HepG2 (cell line): ENCODE measurements around the gene MYBPC2. TPM values are rescaled to one million over a fixed set of nuclear protein-coding genes. Genes with fewer than 3 reads are reported as not detected.

ENCODE experiments used
- CREM ChIP-seq, 2 experiments: sonication (generic) in 1 of 2; formaldehyde crosslinking in 1 of 2; IDR thresholded peaks; 2 replicates each; pipeline versions ENCODE4 v1.4.0 to v1.6.1; 2016 to 2020; ENCODE audit warnings: antibody characterized with exemption in 1 of 2, mild to moderate bottlenecking in 1 of 2, missing genetic modification reagents in 1 of 2
- IRF2 ChIP-seq: IDR thresholded peaks from 2 replicates; pipeline ENCODE4 v1.6.1; 2018; ENCODE audit warnings: missing genetic modification reagents, missing compliant biosample characterization
- KAT8 ChIP-seq: IDR thresholded peaks from 2 replicates; pipeline ENCODE4 v1.6.1; 2016; ENCODE audit warnings: missing genetic modification reagents, missing compliant biosample characterization
- KDM5B ChIP-seq: sonication (generic); formaldehyde crosslinking; IDR thresholded peaks from 2 replicates; pipeline ENCODE4 v1.4.0; 2020; ENCODE audit warnings: missing genetic modification reagents, mild to moderate bottlenecking, borderline replicate concordance
- KMT2B ChIP-seq: IDR thresholded peaks from 2 replicates; pipeline ENCODE4 v1.6.1; 2016; ENCODE audit warnings: missing genetic modification reagents, missing compliant biosample characterization
- NBN ChIP-seq: fragments of 450-650 bp; conservative IDR thresholded peaks from 2 replicates; pipeline ENCODE4 v1.6.1; 2017
- PAF1 ChIP-seq: IDR thresholded peaks from 2 replicates; pipeline ENCODE4 v1.6.1; 2016; ENCODE audit warnings: missing genetic modification reagents, missing compliant biosample characterization
- POLR2A ChIP-seq, 2 experiments: IDR thresholded peaks; 2 replicates each; pipeline ENCODE4 v1.6.1; 2011; ENCODE audit warnings: low read depth in 2 of 2, low read length in 2 of 2, mild to moderate bottlenecking in 1 of 2, moderate library complexity in 1 of 2; ENCODE audit not compliant: insufficient read depth in 1 of 2
- REPIN1 ChIP-seq: sonication (generic); formaldehyde crosslinking; IDR thresholded peaks from 2 replicates; pipeline ENCODE4 v1.8.0; 2022; ENCODE audit warnings: missing genetic modification reagents, low read depth, mild to moderate bottlenecking, borderline replicate concordance
- SUZ12 ChIP-seq: fragments of 150-350 bp; IDR thresholded peaks from 2 replicates; pipeline ENCODE4 v1.6.1; 2014; ENCODE audit warnings: low read depth, low read length
- TCF12 ChIP-seq, 2 experiments: fragments of 450-650 bp in 1 of 2; sonication (generic) in 1 of 2; formaldehyde crosslinking in 1 of 2; IDR thresholded peaks; 2 replicates each; pipeline versions ENCODE4 v1.6.1 to v1.8.0; 2017 to 2022; ENCODE audit warnings: antibody characterized with exemption in 1 of 2, mild to moderate bottlenecking in 1 of 2, missing genetic modification reagents in 1 of 2, moderate library complexity in 1 of 2
- TFAP4 ChIP-seq: sonication (generic); IDR thresholded peaks from 2 replicates; pipeline ENCODE4 v1.6.1; 2016; ENCODE audit warnings: low read depth, borderline replicate concordance
- ZFP62 ChIP-seq: sonication (generic); formaldehyde crosslinking; IDR thresholded peaks from 2 replicates; pipeline ENCODE4 v1.4.0; 2020; ENCODE audit warnings: missing genetic modification reagents
- ZMYM4 ChIP-seq: sonication (generic); formaldehyde crosslinking; IDR thresholded peaks from 2 replicates; pipeline ENCODE4 v1.8.1; 2023; ENCODE audit warnings: mild to moderate bottlenecking, missing genetic modification reagents
- ZNF281 ChIP-seq: sonication (generic); formaldehyde crosslinking; IDR thresholded peaks from 2 replicates; pipeline ENCODE4 v1.4.0; 2020; ENCODE audit warnings: missing genetic modification reagents, borderline replicate concordance
- ZNF674 ChIP-seq: sonication (generic); formaldehyde crosslinking; IDR thresholded peaks from 2 replicates; pipeline ENCODE4 v1.5.0; 2020; ENCODE audit warnings: low read depth, mild to moderate bottlenecking, missing genetic modification reagents
- ZNF709 ChIP-seq: sonication (generic); formaldehyde crosslinking; IDR thresholded peaks from 2 replicates; pipeline ENCODE4 v1.5.0; 2020; ENCODE audit warnings: mild to moderate bottlenecking, missing genetic modification reagents
- ZNF747 ChIP-seq: sonication (generic); formaldehyde crosslinking; IDR thresholded peaks from 2 replicates; pipeline ENCODE4 v1.8.1; 2023; ENCODE audit warnings: missing genetic modification reagents, mild to moderate bottlenecking, borderline replicate concordance
- polyA plus RNA-seq, 8 experiments: library from polyadenylated mRNA; depleted of rRNA in 3 of 8; stranded (reverse) in 7 of 8; unstranded in 1 of 8; fragments of >200 nt; fragmentation: Illumina TruSeq in 4 of 8; extraction: Trizol in 4 of 8; gene quantifications; 2 replicates each; pipeline versions ENCODE4 v1.2.1 to v1.2.3, GENCODE V29; 2011 to 2016; ENCODE audit warnings: low read depth in 4 of 8, missing spikeins in 1 of 8, mixed read lengths in 1 of 8; ENCODE audit not compliant: insufficient read depth in 1 of 8
- total RNA-seq, 5 experiments: library from RNA; depleted of rRNA; stranded (reverse); fragments of >200 nt; fragmentation: Illumina TruSeq; extraction: Trizol; gene quantifications; 2 replicates each; pipeline ENCODE4 v1.2.3, GENCODE V29; 2016; ENCODE audit warnings: low read depth in 1 of 5
- TF ChIP-seq, protein P1 (sequence below): sonication (generic); formaldehyde crosslinking; IDR thresholded peaks from 2 replicates; pipeline ENCODE4 v1.9.0; 2021; ENCODE audit warnings: mild to moderate bottlenecking, missing genetic modification reagents

MYBPC2 gene
- total and polyA plus RNA-seq, 2 of the 13 experiments (the other 11 are each of a cell fraction or from before 2014, with no cell fraction given) = not detected

DNA sequence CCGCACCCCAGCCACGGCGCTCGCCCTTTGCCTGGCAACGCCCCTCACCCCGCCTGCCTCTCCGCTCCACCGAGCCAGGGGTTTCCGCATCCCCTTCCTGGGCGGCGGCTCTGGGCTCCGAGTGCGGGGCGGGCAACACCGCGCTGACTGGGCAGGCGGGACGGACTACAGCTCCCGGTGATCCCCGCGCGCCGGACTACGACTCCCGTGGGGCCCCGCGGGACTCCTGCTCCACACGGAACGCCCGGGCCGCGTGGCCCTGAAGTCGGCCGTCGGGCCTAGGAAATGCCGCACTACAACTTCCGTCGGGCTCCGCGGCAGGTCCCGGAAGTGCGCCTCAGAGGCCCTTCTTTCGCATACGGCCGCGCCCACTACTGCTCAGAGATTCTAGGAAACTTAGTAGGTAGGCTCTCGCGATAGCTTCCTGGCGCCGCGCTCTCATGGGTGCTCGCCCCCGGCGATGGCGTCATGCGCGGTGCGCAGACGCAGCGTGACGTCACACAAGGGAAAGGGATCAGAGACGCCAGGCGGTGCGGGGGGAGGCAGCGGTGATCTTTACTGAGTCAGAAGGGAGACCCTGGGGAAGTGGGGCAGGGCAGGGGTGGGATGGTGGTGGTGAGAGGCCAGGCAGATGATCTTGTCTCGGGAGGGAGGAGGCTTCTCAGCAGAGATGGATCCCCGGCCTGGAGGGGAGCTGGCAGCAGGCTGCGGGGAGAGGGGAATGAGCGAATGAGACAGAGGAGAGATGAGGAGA is 78.6 kb downstream of the MYBPC2 start, which contains the start of gene JOSD2 (continued):
- TF ChIP-seq IRF2 (CRISPR knock-in tag) (0 out of 2 replicates have a peak, but pooled peaks have one; percentile 20), KDM5B (0 out of 2 replicates have a peak, but pooled peaks have one; percentile 37), ZNF281 (CRISPR knock-in tag) (no peak), ZNF674 (CRISPR knock-in tag) (no peak), KMT2B (no peak), ZFP62 (no peak), NBN (no peak), ZNF747 (0 out of 2 replicates have a peak, but pooled peaks have one; percentile 60), KAT8 (CRISPR knock-in tag) (peak; percentile 73), ZMYM4 (CRISPR knock-in tag) (peak; percentile 42; the same call in 1 of the 2 replicates), POLR2A (IDR thresholded peaks at IDR 0.05; ENCODE audit: insufficient read depth in 1 of 2, low read depth in 2 of 2, low read length in 2 of 2) (peak in 1 of 2 experiments; percentile 48; a peak in 1 of 4 replicates), TCF12 (IDR thresholded peaks at IDR 0.05) (no peak), TCF12 (CRISPR knock-in tag; IDR thresholded peaks at IDR 0.05) (no peak), REPIN1 (no peak; the same call in 1 of the 2 replicates), ZNF709 (CRISPR knock-in tag) (0 out of 2 replicates have a peak, but pooled peaks have one; percentile 34), CREM (IDR thresholded peaks at IDR 0.05) (peak; percentile 94), CREM (CRISPR knock-in tag; IDR thresholded peaks at IDR 0.05) (peak; percentile 62; the same call in 1 of the 2 replicates), TFAP4 (no peak), SUZ12 (peak; percentile 68), PAF1 (CRISPR knock-in tag) (no peak)
- TF ChIP-seq, protein P1, sequence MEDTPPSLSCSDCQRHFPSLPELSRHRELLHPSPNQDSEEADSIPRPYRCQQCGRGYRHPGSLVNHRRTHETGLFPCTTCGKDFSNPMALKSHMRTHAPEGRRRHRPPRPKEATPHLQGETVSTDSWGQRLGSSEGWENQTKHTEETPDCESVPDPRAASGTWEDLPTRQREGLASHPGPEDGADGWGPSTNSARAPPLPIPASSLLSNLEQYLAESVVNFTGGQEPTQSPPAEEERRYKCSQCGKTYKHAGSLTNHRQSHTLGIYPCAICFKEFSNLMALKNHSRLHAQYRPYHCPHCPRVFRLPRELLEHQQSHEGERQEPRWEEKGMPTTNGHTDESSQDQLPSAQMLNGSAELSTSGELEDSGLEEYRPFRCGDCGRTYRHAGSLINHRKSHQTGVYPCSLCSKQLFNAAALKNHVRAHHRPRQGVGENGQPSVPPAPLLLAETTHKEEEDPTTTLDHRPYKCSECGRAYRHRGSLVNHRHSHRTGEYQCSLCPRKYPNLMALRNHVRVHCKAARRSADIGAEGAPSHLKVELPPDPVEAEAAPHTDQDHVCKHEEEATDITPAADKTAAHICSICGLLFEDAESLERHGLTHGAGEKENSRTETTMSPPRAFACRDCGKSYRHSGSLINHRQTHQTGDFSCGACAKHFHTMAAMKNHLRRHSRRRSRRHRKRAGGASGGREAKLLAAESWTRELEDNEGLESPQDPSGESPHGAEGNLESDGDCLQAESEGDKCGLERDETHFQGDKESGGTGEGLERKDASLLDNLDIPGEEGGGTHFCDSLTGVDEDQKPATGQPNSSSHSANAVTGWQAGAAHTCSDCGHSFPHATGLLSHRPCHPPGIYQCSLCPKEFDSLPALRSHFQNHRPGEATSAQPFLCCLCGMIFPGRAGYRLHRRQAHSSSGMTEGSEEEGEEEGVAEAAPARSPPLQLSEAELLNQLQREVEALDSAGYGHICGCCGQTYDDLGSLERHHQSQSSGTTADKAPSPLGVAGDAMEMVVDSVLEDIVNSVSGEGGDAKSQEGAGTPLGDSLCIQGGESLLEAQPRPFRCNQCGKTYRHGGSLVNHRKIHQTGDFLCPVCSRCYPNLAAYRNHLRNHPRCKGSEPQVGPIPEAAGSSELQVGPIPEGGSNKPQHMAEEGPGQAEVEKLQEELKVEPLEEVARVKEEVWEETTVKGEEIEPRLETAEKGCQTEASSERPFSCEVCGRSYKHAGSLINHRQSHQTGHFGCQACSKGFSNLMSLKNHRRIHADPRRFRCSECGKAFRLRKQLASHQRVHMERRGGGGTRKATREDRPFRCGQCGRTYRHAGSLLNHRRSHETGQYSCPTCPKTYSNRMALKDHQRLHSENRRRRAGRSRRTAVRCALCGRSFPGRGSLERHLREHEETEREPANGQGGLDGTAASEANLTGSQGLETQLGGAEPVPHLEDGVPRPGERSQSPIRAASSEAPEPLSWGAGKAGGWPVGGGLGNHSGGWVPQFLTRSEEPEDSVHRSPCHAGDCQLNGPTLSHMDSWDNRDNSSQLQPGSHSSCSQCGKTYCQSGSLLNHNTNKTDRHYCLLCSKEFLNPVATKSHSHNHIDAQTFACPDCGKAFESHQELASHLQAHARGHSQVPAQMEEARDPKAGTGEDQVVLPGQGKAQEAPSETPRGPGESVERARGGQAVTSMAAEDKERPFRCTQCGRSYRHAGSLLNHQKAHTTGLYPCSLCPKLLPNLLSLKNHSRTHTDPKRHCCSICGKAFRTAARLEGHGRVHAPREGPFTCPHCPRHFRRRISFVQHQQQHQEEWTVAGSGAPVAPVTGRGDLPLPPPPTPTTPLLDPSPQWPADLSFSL (CRISPR knock-in tag) = no peak
